Ramos (cell line): ENCODE measurements around the gene STK32B.
"Not testable (repeated sequence)": the region's sequence is repeated elsewhere in the genome, so short reads cannot be mapped to it uniquely, and the experiment has no call there.

ENCODE experiments used
- in situ Hi-C: fragments of 300-500 bp; cut with MboI; formaldehyde crosslinking; loops from one replicate; pipeline ENCODE4 v1.14.3; 2022; ENCODE audit warnings: low sequenced_read_pairs; ENCODE audit not compliant: unreplicated experiment

STK32B gene

DNA sequence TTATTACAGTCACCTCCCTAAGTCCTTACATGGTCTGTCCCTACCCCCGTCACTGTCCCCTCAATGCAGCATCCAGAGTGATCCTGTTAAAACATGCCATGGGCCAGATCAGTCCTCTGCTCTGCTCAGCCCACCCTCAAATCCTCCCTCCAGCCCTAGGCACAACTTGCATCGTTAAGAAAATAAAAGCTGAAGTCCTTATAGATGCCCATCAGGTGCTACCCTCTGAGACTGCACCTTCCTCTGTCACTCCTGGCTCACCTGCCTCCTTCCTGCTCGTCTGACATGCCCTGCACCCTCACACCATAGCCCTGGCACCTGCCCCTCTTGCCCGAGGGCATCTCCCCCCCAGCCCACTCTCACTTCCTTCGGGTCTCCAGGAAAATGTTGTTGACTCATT is 4.1 kb downstream of the STK32B start:
- in situ Hi-C loops = no loop called here

DNA sequence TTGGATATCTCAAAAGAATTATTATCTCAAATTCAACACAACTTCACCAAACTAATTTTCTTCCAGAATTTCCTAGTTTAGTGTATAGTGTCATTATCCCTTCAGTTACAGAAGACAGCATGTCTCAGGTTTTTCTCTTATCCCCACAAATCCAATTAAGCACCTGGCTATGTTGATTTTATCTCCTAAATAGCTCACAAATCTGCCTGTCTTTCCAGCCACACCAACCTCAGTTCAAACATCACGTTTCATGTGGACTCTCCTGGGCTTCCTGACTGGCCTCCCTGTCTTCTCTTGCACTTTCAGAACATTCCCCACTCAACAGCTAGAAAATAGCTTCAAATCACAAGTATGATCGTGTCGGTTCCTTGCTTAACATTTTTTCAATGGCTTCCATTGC is 14.8 kb downstream of the STK32B start:
- in situ Hi-C loops = no loop called here

DNA sequence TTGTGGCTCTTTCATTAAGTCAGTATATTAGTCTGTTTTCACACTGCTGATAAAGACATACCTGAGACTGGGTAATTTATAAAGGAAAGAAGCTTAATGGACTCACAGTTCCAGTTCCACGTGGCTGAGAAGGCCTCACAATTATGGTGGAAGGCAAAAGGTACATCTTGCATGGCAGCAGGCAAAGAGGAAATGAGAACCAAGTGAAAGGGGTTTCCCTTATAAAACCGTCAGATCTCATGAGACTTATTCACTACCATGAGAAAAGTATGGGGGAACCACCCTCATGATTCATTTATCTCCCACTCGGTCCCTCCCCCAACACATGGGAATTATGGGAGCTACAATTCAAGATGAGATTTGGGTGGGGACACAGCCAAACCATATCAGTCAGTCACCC is 15.7 kb downstream of the STK32B start:
- in situ Hi-C loops = not testable (repeated sequence)

DNA sequence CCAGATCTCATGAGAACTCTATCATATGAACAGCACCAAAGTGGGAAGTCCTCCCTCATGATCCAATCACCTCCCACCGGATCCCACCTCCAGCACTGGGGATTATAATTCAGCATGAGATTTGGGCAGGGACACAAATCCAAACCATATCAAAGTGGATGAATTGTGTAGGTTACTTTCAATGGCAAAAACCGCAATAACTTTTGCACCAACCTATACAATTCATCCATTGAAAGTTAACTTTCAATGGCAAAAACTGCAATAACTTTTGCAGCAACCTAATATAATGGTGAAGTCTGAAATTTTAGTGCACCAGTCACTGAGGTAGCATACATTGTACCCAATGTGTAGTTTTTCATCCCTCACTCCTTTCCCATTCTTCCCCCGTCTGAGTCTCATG is 16.6 kb downstream of the STK32B start:
- in situ Hi-C loops = no loop called here

DNA sequence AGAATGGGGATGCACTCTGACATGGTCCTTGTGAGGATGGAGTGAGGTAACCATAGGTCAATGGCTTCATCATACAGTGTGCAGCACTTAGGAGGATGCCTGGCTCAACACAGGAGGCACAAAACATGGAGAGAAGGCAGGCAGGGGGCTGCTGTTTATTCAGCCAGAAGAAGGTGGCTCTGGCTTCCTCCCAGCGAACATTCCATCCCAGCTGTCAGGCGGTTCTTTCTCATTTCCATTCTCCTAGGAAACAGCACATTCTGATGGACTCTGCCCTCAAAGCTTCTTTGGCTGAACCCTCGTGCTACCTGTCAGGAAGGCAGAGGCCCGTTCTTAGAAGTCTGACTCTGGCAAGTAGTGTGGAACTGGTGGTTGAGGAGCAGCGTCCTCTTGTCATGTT is 18.6 kb downstream of the STK32B start:
- in situ Hi-C loops = no loop called here

DNA sequence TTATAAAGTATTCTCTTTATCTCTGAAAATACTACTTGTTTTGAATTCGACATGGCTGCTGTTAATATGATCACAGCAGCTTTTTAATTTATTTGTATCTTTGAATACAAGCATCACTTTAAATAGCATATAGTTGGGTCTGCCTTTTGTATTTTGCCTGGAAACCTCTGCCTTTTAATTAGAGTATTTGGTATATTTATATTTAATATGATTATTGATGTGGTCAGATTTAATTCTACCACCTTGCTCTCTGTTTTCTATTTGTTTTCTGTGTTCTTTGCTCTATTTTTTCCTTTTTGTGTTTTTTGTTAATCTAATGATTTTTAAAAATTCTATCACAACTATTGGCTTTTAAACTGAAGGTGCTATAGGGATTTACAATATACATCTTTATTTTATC is 21.7 kb downstream of the STK32B start:
- in situ Hi-C loops = no loop called here

DNA sequence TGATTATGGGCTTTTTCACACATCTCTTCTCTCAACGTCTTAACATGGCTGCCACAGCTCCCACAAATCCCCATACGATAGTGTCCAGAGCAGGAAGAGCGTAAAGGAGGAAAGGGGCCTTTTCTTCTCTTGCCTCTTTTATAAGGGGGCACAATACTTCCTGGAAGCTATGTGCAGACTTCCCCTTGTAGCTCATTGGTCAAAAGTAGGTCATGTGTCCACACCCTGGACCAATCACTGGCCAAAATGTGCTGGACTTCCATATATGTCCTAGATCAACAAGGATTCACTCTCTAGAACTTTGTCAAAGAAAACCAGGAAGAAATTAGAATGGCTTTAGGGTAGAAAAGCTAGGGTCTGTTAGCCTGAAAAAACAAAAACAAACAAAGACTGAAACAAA is 26.7 kb downstream of the STK32B start:
- in situ Hi-C loops = no loop called here

DNA sequence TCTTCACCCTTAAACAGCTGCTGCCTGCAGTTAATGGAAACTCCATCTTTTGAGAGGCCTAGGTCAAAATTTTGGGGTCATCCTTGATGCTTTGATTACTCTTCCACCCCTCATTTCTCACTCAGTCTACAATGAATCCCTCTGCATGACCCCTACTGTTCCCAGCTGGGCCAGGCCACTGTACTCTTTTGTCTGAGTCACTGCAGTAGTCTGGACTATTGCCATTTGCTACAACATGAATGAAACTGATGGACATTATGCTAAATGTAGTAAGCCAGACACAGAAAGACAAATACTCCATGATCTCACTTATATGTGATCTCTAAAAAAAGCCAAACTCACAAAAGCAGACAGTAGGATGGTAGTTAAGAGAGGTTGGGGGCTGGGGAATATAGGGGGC is 28.3 kb downstream of the STK32B start:
- in situ Hi-C loops = no loop called here

DNA sequence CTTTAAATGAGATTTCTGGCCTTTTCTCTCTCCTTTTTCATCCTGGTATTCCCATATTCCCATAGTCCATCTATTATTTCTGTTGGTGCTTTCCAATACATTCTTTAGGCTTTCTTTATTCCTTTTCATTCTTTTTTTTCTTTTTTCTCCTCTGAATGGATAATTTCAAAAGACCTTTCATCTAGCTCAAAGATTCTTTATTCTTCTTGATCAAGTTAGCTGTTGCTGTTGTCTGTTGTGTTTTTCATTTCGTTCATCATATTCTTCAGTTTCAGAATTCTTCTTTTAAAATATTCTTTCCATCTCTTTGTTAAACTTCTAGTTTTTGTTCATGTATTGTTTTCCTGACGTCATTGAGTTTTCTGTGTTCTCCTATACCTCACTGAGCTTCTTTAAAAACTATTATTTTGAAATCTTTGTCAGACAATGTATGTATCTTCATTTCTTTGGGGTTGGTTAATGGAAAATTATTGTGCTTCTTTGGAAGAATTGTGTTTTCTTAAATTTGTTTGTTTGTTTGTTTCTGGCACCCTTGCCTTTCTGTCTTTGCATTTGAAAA is 30.2 kb downstream of the STK32B start:
- in situ Hi-C loops = no loop called here

DNA sequence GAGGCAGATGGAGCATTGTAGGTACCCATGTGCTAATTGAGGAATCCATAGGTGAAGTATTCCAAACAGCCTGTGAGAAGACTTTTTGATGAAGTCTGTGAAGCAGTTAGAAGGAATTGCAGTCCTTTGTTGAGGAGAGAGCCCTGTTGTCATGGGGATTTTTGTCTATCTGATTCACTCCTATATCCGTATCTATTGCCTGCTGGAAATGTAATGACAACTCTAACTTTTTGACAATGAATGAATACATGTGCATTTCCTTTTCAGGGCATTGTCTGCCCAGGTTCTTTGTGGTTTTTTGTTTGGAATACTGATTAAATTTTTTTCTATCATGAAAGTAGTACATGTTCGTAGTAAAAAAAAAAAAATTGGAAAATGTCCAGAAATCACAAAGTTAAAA is 31.1 kb downstream of the STK32B start:
- in situ Hi-C loops = no loop called here

DNA sequence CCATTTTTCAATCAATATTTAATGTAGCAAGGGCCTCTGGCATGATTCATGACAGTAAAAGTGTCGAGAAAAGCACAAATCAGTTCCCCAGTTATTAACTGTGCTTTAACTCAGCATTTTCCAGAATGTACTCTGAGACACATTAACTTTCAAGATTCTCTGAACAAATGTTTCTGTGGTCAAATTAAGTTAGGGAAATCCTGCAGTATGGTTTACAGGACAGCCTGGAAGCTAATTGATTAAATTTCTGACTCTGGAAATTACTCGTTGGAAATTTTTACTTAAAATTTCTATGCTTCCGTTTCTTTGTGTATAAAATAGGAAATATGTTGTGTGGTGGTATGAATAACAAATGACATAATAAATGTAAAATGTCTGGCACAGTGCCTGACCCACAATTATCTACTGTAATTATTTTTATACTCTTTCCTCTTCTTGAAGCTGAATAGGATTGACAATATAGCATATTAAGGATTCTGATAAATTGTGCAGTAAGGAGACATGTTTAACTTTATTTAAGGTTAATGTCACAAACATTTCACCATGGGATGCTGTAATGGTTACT is 33.7 kb downstream of the STK32B start:
- in situ Hi-C loops = no loop called here

DNA sequence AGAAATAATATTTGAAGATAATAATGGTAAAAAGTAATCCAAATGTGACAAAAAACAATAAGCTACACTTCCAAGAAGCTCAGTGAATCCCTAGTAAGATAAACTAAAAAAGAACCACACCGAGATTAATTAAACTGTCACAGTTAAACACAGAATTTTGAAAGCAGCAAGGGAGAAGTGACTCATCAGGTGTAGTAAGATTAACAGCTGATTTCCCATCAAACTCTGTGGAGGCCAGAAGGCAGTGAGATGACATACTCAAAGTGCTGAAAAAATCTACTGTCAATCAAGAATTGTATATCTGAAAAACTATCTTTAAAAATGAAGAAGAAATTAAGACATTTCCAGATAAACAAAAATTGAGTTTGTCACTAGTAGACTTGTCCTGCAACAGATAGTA is 35.3 kb downstream of the STK32B start:
- in situ Hi-C loops = no loop called here

DNA sequence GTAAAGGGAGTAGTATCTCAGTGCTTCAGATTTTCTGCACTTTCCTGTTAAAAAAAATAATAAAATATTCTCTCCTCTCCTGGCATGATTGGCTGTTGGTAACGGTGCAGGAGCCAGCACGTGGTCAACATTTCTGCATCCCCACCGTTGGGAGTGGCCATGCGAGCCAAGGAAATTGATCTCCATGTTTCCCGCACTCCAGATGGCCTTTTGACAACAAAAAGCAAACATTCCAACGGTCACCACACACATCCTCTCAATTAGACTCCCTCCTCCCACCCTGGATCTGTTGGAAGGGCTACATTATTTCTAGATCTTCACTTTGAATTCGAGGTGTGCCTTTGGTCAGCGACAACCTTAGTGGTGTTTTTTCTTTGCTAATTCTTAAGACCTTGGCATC is 45.0 kb downstream of the STK32B start:
- in situ Hi-C loops = no loop called here

DNA sequence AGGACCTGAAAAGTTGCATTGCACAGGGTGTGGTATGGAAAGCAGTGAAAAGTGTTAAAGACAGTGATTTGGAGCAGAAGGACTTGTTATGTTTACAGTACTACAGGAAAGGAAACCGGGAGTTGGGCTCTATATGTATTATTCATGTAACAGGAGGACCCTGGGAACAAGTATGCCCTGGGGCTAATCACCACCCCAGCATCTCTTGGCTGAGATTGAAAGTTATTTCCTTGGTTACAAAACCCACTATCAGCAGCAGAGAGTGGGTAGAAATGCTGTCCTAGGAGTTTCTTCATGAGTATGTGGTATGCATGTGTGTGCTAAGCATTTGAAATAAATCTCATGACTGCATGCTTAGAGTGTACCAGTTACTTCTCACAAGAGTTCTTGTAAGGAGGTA is 46.9 kb downstream of the STK32B start:
- in situ Hi-C loops = no loop called here

DNA sequence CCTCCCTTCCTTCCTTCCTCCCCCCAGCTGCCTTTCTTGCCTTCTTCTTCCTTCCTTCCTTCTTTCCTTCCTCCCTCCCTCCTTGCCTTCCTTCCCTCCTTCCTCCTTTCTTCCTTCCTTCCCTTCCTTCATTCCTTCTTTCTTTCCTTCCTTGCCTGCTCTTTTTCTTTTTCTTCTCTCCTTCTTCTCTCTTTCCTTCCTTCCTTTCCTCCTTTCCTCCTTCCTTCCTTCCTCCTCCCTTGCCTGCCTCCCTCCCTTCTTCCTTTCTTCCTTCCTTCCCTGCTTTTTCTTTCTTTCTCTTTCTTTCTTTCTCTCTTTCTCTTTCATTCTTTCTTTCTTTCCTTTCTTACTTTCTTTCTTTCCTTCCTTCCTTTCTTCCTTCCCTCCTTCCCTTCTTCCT is 49.1 kb downstream of the STK32B start:
- in situ Hi-C loops = no loop called here

DNA sequence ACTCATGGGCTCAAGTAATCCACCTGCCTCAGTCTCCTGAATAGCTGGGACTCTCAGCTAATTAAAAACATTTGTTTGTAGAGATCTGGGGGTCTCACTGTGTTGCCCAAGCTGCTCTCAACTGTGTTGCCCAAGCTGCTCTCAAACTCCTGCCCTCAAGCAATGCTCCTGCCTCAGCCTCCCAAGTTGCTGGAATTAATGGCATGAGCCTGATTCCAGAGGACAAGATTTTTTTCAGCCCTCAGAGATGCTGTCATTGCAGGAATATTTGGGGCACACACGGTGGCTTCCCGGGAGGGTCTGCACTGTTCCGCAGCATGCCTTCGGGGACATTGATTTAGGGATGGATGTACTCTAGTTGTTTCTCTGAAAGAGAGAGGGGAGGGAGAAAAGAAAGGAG is 49.7 kb downstream of the STK32B start:
- in situ Hi-C loops = no loop called here

DNA sequence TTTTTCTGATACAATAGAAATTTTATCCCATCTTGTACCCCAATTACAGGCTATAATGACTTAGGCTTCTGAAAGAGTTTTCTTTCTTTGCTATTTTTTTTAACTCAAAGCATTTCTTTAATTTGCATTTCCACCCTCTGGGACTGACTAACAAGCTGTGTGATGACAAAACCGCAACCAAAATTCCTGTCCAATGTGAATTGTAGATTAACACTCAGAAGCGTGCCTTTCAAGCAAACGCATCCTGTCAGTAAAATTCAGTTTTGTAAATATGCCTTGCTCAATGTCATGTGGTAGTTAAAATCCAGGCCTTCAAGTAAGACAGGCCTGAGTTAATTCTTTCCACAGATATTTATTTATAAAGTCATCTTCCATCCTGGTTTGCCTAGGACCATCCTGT is 50.3 kb downstream of the STK32B start:
- in situ Hi-C loops = no loop called here

DNA sequence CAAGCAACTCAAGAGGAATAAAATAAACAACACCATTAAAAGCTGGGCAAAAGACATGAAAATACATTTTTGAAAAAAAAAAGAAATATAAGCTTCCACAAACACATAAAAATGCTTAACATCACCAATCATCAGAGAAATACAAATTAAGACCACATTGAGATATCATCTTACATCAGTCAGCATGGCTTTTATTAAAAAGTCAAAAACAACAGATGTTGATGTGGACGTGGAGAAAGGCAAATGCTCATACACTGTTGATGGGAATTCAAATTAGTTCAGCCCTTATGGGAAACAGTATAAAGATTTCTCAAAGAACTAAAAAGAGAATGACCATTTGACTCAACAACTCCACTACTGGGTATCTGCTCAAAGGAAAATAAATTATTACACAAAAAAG is 59.6 kb downstream of the STK32B start:
- in situ Hi-C loops = no loop called here

DNA sequence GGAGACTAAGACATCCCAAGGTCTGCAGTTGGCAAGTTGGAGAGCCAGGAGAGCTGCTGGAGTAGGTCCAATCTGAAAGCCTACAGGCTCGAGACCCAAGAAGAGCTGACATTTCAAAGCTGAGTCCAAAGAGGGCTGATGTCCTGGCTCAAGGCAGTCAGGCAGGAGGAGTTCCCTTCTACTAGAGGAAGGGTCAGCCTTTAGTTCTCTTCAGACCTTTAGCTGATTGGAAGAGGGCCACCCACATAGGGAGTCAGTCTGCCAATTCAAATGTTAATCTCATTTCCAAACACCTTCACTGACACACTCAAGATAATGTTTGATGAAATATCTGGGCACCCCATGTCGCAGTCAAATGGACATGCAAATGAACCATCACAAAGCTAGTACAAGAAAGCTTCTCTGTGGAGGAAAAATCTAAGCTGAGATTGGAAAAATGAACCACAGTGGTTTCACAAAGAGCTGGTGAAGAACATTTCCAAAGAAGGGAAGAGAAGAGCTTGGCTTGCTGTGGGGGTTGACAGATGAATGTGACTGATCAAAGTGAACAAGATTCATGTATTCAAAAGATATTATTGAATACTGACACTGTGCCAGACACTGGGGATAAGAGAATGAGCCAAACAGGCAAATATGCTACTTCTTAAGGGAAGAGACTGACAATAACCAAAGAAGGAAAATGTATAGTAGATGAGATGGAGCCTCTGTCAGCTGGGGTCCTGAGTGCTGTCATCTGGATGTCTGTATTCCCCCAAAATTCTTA is 61.2 kb downstream of the STK32B start:
- in situ Hi-C loops = no loop called here

DNA sequence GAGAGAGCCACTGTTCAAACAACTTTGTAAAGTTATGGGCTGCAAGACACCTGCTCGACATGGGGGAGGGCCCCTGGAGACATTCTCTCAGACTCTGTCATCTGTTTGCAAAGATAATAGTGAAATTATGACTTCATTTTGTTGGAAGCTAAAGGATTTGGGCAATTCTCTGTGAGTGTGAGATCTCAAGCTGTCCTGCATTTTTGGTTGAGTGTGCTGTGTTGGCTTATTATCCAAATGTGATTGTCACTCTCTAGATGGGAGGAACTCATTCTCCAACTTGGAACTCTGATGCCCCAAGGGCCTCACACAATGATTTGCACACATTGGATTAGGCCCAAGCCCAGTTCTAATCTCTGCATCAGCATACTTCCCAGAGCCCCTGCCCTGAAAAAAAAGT is 63.7 kb downstream of the STK32B start:
- in situ Hi-C loops = no loop called here

DNA sequence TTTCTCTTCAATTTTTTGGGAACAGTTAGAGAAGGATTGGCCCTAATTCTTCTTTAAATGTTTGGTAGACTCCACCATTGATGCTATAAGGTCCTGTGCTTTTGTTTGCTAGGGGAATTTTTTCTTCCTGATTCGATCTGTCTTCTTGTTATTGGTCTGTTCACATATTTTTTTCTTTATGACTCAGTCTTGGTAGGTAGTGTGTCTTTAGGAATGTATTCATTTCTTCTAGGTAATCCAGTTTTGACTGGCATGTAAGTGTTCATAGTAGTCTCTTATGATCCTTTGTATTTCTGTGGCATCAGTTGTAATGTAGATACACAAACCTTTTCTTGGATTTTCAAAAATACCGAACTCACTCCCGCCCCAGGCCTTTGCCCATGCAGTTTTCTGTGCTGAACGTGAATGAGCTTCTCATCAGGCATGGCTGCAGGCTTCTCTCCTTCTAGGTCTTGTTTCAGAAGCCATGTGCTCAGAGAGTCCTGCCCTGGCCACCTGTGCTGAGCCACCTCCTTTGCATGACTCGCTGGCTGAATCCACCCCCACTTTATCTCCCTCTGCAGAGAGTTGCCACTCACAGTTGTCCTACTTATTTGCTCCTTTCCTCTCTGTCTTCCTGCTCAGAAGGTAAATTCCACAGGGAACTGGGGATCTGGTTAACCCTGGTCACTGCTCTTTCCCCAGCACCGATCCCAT is 67.0 kb downstream of the STK32B start:
- in situ Hi-C loops = no loop called here
